HPDE6-E6E7 (cell line): ENCODE measurements around the gene GPI.
"Not testable (repeated sequence)": the region's sequence is repeated elsewhere in the genome, so short reads cannot be mapped to it uniquely, and the experiment has no call there.

Experiments used
- DNase-seq: peaks from one replicate; pipeline ENCODE4 v3.0.0; 2011; ENCODE audit warnings: missing footprints; ENCODE audit errors: extremely low spot score

GPI gene

GRCh38 chr19:34364830-34365462 lies at the start of gene GPI:
Gene GPI (plus strand): TSS chr19:34365196. CDS start chr19:34365267, 71 bp downstream.
- peak; percentile 31 for DNase-seq

DNA sequence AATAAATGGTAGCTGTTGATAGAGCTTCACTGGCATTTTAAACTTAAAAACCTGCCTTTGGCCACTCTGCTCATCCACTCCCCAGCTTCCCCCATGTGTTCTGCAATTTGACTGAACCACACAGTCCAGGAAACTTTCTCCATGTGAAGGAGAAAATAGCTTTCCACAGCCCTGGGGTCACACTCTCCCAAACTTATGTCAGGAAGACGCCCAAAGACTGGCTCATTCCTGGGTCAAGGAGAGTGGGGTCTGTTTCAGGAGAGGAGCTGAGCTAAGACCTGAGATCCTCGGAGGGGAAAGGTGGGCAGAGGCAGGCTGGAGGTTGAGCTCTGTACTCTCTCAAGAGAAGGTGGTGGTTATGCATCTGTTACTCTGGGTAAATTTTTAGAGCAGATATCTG lies 48.7 kb upstream of the GPI start:
- no peak for DNase-seq

GRCh38 chr19:34316741-34317301 lies 48.2 kb upstream of the GPI start:
- no peak for DNase-seq

DNA sequence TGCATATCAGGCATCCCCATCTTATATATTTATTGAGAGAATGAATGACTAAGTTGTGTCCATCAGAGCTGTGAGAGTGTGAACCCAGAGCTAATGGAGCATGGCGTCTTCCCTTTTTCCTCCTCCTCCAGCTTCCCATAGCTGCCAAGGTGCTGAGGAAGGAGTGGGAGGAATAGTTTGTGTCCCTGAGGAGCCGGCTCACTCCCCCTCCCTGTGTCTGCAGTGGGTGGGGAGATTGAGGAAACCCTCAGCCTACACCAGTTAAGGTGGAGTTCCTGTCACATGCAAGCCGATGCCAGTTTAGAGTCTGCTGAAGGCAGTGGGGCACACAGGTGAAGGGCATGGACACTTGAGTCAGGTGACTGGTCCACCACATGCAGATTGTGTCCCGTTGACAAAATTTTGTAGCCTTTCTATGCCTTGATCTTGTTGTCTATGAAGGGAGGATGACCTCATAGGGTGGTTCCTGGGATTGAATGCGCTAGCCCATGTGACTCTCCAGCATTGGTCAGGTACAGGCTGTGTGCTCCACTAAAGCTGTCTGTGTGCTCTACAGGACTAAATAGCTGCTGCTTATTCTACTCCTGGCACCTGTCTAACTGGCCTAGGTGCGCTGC lies 47.6 kb upstream of the GPI start:
- DNase-seq: no peak

DNA sequence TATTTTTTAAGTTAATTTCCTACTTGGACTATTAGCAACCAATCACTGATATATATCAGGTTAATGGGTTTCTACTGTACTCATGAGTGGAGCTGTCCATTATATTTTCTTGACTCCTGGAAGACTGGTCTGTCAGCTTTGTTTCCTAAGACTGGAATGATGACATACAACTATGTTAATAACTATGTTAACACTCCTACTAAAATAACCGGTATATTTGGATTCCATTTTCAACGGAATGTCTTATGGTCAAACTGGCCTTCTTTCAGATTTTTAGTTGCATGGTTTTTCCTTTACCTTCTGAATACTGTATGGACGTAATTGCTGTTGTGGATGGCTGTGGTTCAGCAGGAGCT lies 45.8 kb upstream of the GPI start:
- DNase-seq: no peak

- no peak for DNase-seq
These were observed 45.2 kb upstream of the GPI start for GRCh38 chr19:34319785-34320184.

GRCh38 chr19:34320277-34320676 lies 44.7 kb upstream of the GPI start:
- no peak for DNase-seq

DNA sequence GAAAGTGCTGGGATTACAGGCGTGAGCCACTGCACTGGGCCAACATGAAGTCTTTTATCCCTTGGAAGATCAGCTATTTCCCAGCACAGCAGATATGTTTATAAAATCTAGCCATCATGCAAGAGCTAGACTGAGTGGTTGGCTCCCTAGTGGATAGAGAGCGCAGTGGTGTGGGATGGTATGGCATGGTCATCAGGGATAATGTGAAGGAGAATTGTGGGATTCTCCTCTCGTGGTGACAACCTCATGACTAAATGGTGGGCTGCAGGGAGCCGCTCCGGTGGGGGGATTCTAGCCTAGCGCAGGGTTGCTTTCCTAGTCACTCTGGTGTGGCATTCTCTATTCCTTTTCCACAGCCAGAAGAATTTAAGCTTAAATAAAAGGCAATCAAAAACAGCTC lies 43.3 kb upstream of the GPI start:
- DNase-seq: no peak

DNA sequence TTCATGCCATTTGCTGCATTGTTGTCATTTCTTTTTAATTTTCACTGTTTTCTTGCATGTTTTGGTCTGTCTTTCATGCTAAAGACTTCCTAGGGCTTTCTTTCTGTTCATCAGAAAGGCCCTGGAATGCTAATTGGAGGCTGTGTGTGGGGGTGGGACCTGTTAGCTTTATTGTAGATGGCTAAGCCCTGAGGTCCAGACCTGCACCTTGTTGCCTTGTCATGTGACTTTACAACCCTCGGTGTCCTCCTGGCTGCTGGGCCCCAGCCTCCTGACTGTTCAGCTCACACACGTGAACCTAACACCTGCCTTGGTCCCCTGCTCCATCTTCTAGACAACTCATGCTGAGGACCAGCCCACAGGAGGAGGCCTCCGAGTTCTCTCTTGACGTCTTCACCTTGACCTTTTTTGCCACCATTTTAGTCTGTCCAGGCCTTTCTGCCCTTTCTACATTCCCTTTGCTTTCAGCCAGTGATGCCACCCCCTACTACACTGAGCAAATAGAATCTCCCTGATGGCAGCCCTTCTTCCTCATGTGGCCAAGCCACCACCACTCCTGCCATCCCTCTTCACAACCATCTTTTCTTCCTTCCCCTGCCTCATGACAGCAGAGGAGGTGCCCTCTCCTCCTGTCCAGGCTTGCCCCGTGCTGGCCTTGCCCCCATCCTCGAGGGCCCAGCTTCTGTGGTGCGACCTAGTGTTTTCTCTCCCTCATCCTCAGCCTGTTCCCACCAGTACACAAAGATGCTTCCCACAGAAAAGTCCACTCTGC lies 41.4 kb upstream of the GPI start:
- no peak for DNase-seq

- no peak for DNase-seq
These were observed 40.7 kb upstream of the GPI start for GRCh38 chr19:34324320-34324719.

DNA sequence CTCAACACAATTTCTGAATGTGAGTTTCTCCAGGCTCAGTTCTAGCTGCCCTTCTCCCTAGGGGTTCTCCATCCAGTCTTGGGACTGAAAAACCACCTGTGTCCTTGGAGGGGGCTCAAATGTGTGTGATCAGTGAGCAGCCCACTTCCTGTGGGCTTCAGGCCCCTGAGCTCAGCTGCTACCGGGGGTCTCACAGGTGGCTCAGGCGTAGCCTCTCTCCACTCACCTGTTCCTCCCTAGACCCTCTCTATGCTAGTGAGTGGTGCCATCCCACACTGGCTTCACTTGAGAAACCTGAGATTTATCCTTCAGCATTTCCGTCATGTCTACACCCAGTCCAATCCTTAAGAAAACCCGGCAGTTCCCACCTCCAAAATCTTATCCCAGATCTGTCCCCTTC lies 39.8 kb upstream of the GPI start:
- no peak for DNase-seq

- DNase-seq: no peak
These were observed 38.8 kb upstream of the GPI start for GRCh38 chr19:34325981-34326787.

GRCh38 chr19:34327851-34328250 lies 37.1 kb upstream of the GPI start:
- DNase-seq: no peak

GRCh38 chr19:34328982-34329381 lies 36.0 kb upstream of the GPI start:
- DNase-seq: no peak

GRCh38 chr19:34330116-34330515 lies 34.9 kb upstream of the GPI start:
- DNase-seq: no peak

GRCh38 chr19:34330596-34330995 lies 34.4 kb upstream of the GPI start:
- not testable (repeated sequence) for DNase-seq

GRCh38 chr19:34331596-34331995 lies 33.4 kb upstream of the GPI start:
- not testable (repeated sequence) for DNase-seq

- no peak for DNase-seq
These were observed 32.8 kb upstream of the GPI start for GRCh38 chr19:34332027-34332760.

DNA sequence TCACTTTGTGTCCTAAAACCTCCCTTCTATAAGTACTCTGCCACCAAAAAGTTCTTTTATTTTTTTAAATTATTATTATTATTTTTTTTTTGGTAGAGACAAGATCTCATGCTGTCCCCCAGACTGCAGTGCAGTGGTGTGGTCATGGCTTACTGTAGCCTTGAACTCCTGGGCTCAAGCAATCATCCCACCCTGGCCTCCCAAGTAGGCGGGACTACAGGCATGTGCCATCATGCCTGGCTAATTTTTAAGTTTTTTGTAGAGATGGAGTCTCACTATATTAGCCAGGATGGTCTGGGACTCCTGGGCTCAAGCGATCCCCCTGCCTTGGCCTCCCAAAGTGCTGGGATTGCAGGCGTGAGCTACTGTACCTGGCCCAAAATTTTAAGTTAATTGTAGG lies 29.1 kb upstream of the GPI start:
- DNase-seq: no peak

GRCh38 chr19:34336781-34337271 lies 28.2 kb upstream of the GPI start:
- no peak for DNase-seq

GRCh38 chr19:34337739-34338138 lies 27.3 kb upstream of the GPI start:
- DNase-seq: no peak
